HK-2 (cell line): ENCODE measurements around the gene KANSL1L.
"Not testable (repeated sequence)": the region's sequence is repeated elsewhere in the genome, so short reads cannot be mapped to it uniquely, and the experiment has no call there.

Source experiments
- DNase-seq: peaks from one replicate; pipeline ENCODE4 v3.0.0-alpha.2; 2018; ENCODE audit not compliant: unreplicated experiment

The KANSL1L gene

GRCh38 chr2:210179351-210179990 lies 8.3 kb upstream of the KANSL1L start:
- no peak for DNase-seq

- DNase-seq, result no peak
Observed at GRCh38 chr2:210177769-210178168, 6.6 kb upstream of the KANSL1L start.

GRCh38 chr2:210177115-210177514 lies 5.9 kb upstream of the KANSL1L start:
- not testable (repeated sequence) for DNase-seq

- DNase-seq, result no peak
Observed at GRCh38 chr2:210174086-210174485, 2.9 kb upstream of the KANSL1L start.

GRCh38 chr2:210172219-210172575 lies 988 bp upstream of the KANSL1L start:
- DNase-seq, result no peak

GRCh38 chr2:210170446-210171303 lies 534 bp downstream of the KANSL1L start:
- DNase-seq, result peak; percentile 98

- no peak for DNase-seq
Observed at GRCh38 chr2:210170196-210170445, 1.1 kb downstream of the KANSL1L start.

GRCh38 chr2:210169516-210170195 lies 1.6 kb downstream of the KANSL1L start:
- DNase-seq, result no peak

- no peak for DNase-seq
Observed at GRCh38 chr2:210167227-210167626, 4.0 kb downstream of the KANSL1L start.

GRCh38 chr2:210162466-210163124 lies 8.6 kb downstream of the KANSL1L start:
- no peak for DNase-seq

GRCh38 chr2:210159059-210159458 lies 12.2 kb downstream of the KANSL1L start:
- no peak for DNase-seq

- no peak for DNase-seq
Observed at GRCh38 chr2:210158236-210158635, 13.0 kb downstream of the KANSL1L start.

- DNase-seq, result no peak
Observed at GRCh38 chr2:210157526-210157925, 13.7 kb downstream of the KANSL1L start.

GRCh38 chr2:210147614-210148013 lies 23.6 kb downstream of the KANSL1L start:
- no peak for DNase-seq

GRCh38 chr2:210132239-210132638 lies 39.0 kb downstream of the KANSL1L start:
- DNase-seq, result no peak

GRCh38 chr2:210128961-210129360 lies 42.2 kb downstream of the KANSL1L start:
- DNase-seq, result no peak

- no peak for DNase-seq
Observed at GRCh38 chr2:210113614-210114235, 57.5 kb downstream of the KANSL1L start.

- DNase-seq, result no peak
Observed at GRCh38 chr2:210112871-210113270, 58.3 kb downstream of the KANSL1L start.

GRCh38 chr2:210099940-210100339 lies 71.3 kb downstream of the KANSL1L start:
- no peak for DNase-seq

GRCh38 chr2:210094787-210095186 lies 76.4 kb downstream of the KANSL1L start:
- no peak for DNase-seq

- no peak for DNase-seq
Observed at GRCh38 chr2:210092791-210093190, 78.4 kb downstream of the KANSL1L start.

- no peak for DNase-seq
Observed at GRCh38 chr2:210086930-210087329, 84.3 kb downstream of the KANSL1L start.
